Fibroblast of upper back skin (primary cell): ENCODE data around the gene VPS16.

ENCODE experiments used
- DNase-seq: peaks from one replicate; pipeline ENCODE4 v3.0.0-alpha.2; 2013

The VPS16 gene

GRCh38 chr20:2903686-2904085 lies 63.1 kb downstream of the VPS16 start:
- no peak for DNase-seq

GRCh38 chr20:2907519-2907918 lies 67.0 kb downstream of the VPS16 start:
- DNase-seq = no peak

GRCh38 chr20:2909953-2910352 lies 69.4 kb downstream of the VPS16 start:
- DNase-seq = no peak

GRCh38 chr20:2911200-2911599 lies 70.7 kb downstream of the VPS16 start:
- no peak for DNase-seq

GRCh38 chr20:2914160-2914559 lies 73.6 kb downstream of the VPS16 start:
- DNase-seq = peak; percentile 8
